Neural crest cell (in vitro differentiated cells): ENCODE data around the gene PIK3R5. TPM values are rescaled to one million over a fixed set of nuclear protein-coding genes. Genes with fewer than 3 reads are reported as not detected.

Experiments
- DNase-seq: peaks from one replicate; pipeline ENCODE4 v3.0.0; 2021; ENCODE audit warnings: low read depth, mixed read lengths, low spot score
- H3K27ac Mint-ChIP-seq: one replicate; pipeline ENCODE4 v1.8.0; 2021; ENCODE audit warnings: mild to moderate bottlenecking, mixed read lengths; ENCODE audit not compliant: unreplicated experiment
- H3K27me3 Mint-ChIP-seq: 2 replicates; pipeline ENCODE4 v1.8.0; 2021; ENCODE audit warnings: low read depth, mild to moderate bottlenecking, mixed read lengths
- H3K36me3 Mint-ChIP-seq: 2 replicates; pipeline ENCODE4 v1.8.0; 2021; ENCODE audit warnings: low read depth, mild to moderate bottlenecking, mixed read lengths
- H3K4me1 Mint-ChIP-seq: 2 replicates; pipeline ENCODE4 v1.8.0; 2021; ENCODE audit warnings: mixed read lengths
- H3K4me3 Mint-ChIP-seq: one replicate; pipeline ENCODE4 v1.8.0; 2021; ENCODE audit warnings: mild to moderate bottlenecking, mixed read lengths
- H3K9me3 Mint-ChIP-seq: 2 replicates; pipeline ENCODE4 v1.8.0; 2021; ENCODE audit warnings: mixed read lengths
- CTCF ChIP-seq: fragments of 200-600 bp; sonication (generic); conservative IDR thresholded peaks from 2 replicates; pipeline ENCODE4 v1.5.0; 2021; ENCODE audit warnings: antibody characterized with exemption, mild to moderate bottlenecking
- total RNA-seq: library from RNA; stranded (reverse); gene quantifications from 2 replicates; pipeline ENCODE4 v1.2.1, GENCODE V29; 2021

PIK3R5 gene
- total RNA-seq, 1 donor from 2014 or later, result 1.4 TPM

- Mint-ChIP-seq H3K4me3 (no peak overlapping the region), H3K9me3 (no peaks in the 10 kb centered on the region), H3K27me3 (peaks cover 65% of the 10 kb centered on the region), H3K27ac (no peak overlapping the region), H3K36me3 (no peaks in the 10 kb centered on the region), H3K4me1 (peaks cover 11% of the 10 kb centered on the region)
- no peak for DNase-seq
- TF ChIP-seq CTCF, result no peak
Observed at GRCh38 chr17:8961829-8962228, 3.7 kb downstream of the PIK3R5 start.

- Mint-ChIP-seq H3K9me3 (no peaks in the 10 kb centered on the region), H3K4me3 (no peak overlapping the region), H3K27ac (no peak overlapping the region), H3K36me3 (no peaks in the 10 kb centered on the region), H3K4me1 (peaks cover 11% of the 10 kb centered on the region), H3K27me3 (peaks cover 62% of the 10 kb centered on the region)
- no peak for DNase-seq
- TF ChIP-seq CTCF, result no peak
Observed at GRCh38 chr17:8960325-8961140, 5.0 kb downstream of the PIK3R5 start.

GRCh38 chr17:8959312-8959918 lies 6.1 kb downstream of the PIK3R5 start:
- no peak for TF ChIP-seq CTCF
- no peak for DNase-seq
- Mint-ChIP-seq H3K27me3 (peaks cover 56% of the 10 kb centered on the region), H3K4me1 (peaks cover 6% of the 10 kb centered on the region), H3K27ac (no peak overlapping the region), H3K9me3 (no peaks in the 10 kb centered on the region), H3K36me3 (no peaks in the 10 kb centered on the region), H3K4me3 (no peak overlapping the region)

- Mint-ChIP-seq H3K4me1 (peaks cover 3% of the 10 kb centered on the region), H3K27ac (no peak overlapping the region), H3K4me3 (no peak overlapping the region), H3K27me3 (peaks cover 44% of the 10 kb centered on the region), H3K9me3 (no peaks in the 10 kb centered on the region), H3K36me3 (no peaks in the 10 kb centered on the region)
- DNase-seq, result no peak
- no peak for TF ChIP-seq CTCF
Observed at GRCh38 chr17:8957721-8958120, 7.8 kb downstream of the PIK3R5 start.

GRCh38 chr17:8956465-8956902 lies 9.0 kb downstream of the PIK3R5 start:
- no peak for TF ChIP-seq CTCF
- Mint-ChIP-seq H3K9me3 (peaks cover 2% of the 10 kb centered on the region), H3K36me3 (no peaks in the 10 kb centered on the region), H3K27ac (no peak overlapping the region), H3K4me3 (no peak overlapping the region), H3K27me3 (peaks cover 42% of the 10 kb centered on the region), H3K4me1 (peaks cover 3% of the 10 kb centered on the region)
- no peak for DNase-seq
